Motor neuron (in vitro differentiated cells): ENCODE measurements around the gene RAB9A. TPM values are rescaled to one million over a fixed set of nuclear protein-coding genes. Genes with fewer than 3 reads are reported as not detected.

Source experiments
- ATAC-seq, 8 experiments: fragments of 200-7000 bp; cut with Tn5 transposase; replicated peaks in 6 of 8; 2 replicates each; pipeline ENCODE4 v1.8.0; 2021; ENCODE audit warnings: mild to moderate bottlenecking in 8 of 8, moderate library complexity in 8 of 8
- H3K27ac ChIP-seq, 2 donors: fragments of 250-450 bp; sonication (Bioruptor Pico); 2 replicates each; pipeline ENCODE4 v1.9.0; 2021; ENCODE audit warnings: antibody characterized with exemption in 2 of 2, mild to moderate bottlenecking in 2 of 2, moderate library complexity in 1 of 2
- H3K4me1 ChIP-seq, 2 donors: fragments of 250-450 bp; sonication (Bioruptor Pico); replicated peaks in 1 of 2; 2 replicates each; pipeline ENCODE4 v1.6.1; 2021; ENCODE audit warnings: antibody characterized with exemption in 2 of 2, mild to moderate bottlenecking in 2 of 2, moderate library complexity in 1 of 2
- H3K4me3 ChIP-seq, 5 donors: fragments of 250-450 bp; sonication (Bioruptor Pico); 2 replicates each; pipeline ENCODE4 v1.9.0; 2021; ENCODE audit warnings: antibody characterized with exemption in 5 of 5, mild to moderate bottlenecking in 5 of 5, moderate library complexity in 4 of 5
- WGBS, 10 experiments: fragments of 450-650 bp; shearing (Covaris generic); methylation state at CpG; one replicate each; pipeline ENCODE4 v1.0.0; 2022; 5-methylcytosine and 5-hydroxymethylcytosine counted together
- in situ Hi-C, 9 experiments: fragments of 400-800 bp; cut with MboI; loops; one replicate each; pipeline ENCODE4 v1.15.0; 2021; ENCODE audit warnings: low sequenced_read_pairs in 9 of 9, low pct_unique_long_range_greater_than_20kb in 2 of 9; ENCODE audit not compliant: unreplicated experiment in 9 of 9
- total RNA-seq, 8 experiments: library from RNA; unstranded; fragments of 300-600 nt; gene quantifications; 2 replicates each; pipeline versions ENCODE4 v1.2.3 to v1.2.4, GENCODE V29; 2022

RAB9A gene
- total RNA-seq, 8 experiments from 2014 or later, result 10.4 to 29.6 (median 15.0) TPM

DNA sequence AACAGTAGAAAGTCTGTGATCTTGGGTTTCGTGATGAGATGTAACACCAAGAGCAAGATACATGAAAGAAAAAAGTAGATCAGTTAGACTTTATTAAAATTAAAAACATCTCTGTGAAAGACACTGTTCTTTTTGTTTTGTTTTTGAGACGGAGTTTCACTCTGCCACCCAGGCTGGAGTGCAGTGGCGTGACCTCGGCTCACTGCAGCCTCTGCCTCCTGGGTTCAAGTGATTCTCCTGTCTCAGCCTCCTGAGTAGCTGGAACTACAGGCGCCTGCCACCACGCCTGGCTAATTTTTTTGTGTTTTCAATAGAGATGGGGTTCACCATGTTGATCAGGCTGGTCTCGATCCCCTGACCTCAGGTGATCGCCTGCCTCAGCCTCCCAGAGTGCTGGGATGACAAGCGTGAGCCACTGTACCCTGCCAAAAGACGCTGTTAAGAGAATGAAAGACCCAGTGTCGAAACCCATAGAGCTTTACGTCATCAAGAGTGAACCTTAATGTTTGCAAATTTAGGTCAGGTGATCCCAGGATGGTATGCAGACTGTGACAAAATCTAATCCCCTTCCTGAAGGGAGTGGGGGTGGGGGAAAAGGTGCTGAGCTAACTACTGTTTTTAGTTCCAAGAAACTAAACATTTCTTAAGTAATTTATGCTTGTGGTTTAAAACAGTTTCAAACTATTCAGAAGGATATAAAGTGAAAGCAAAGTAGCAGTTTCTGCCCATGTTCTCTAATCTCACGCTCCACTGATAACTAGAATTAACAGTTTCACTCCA, 53.7 kb downstream of the RAB9A start:
- no peaks in the 10 kb centered on the region for H3K4me1 ChIP-seq
- 83 to 100% (median 95%) methylated on average over 1 to 4 of the region's 13 CpGs; no CpG with 5 or more reads in 3 of the 10 experiments for WGBS, 10 experiments
- ATAC-seq, result no peak
- no peak overlapping the region for H3K4me3 ChIP-seq
- H3K27ac ChIP-seq, result no peak overlapping the region
- in situ Hi-C loops, result loop anchor here in 1 of 9 experiments (25.0 kb wide), 1 partner anchor 295 kb away; the partner anchor contains the start of gene GEMIN8

DNA sequence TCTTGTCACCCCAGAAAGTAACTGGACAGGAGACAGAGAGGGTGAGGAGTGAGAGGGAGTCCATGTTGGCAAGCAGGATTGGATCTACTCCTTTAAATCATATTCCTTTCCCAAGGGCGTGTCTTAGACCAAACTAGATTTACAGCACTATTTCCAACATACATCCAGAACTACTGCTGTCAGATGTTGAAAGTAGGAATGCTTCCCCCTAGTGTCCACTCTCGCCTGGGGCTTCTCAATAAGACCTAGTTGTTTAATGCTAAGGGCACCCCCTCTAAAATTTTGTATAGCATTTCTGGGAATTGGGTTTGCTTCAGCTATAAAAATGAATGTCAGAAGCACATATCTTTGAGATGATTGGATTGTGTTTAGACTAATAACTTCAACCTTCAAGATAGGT, 58.9 kb downstream of the RAB9A start:
- Histone ChIP-seq H3K4me1 (no peaks in the 10 kb centered on the region), H3K4me3 (no peak overlapping the region), H3K27ac (no peak overlapping the region)
- WGBS, 10 experiments, result 83 to 100% methylated on average over 1 of the region's 2 CpGs; no CpG with 5 or more reads in 8 of the 10 experiments
- in situ Hi-C loops, result loop anchor here in 1 of 9 experiments (25.0 kb wide), 1 partner anchor 289 kb away; the partner anchor contains the start of gene GEMIN8
- peak in 4 of 8 experiments; percentile 28 to 58 (median 34) for ATAC-seq

DNA sequence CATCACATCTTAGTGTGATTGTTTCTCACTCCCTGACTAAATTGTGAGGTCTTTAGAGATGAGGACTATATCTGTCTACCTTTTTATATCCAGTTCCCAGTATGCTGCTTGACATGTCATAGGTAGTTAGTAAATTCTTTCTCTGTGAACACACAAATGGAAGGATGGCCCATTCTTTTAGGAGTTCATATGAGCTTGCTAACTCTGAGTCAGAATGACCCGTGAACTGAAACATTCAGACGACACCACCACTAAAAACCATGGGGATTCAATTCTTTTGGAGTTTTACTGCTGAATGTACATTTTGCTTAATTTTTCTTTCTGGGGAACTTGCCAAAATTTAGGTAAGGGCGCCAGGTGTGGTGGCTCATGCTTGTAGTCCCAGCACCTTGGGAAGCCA, 59.6 kb downstream of the RAB9A start:
- no peak for ATAC-seq
- no peak overlapping the region for H3K27ac ChIP-seq
- no peaks in the 10 kb centered on the region for H3K4me1 ChIP-seq
- no peak overlapping the region for H3K4me3 ChIP-seq
- in situ Hi-C loops, result loop anchor here in 1 of 9 experiments (25.0 kb wide), 1 partner anchor 289 kb away; the partner anchor contains the start of gene GEMIN8
- 83 to 96% methylated on average over 2 to 3 of the region's 3 CpGs; no CpG with 5 or more reads in 8 of the 10 experiments for WGBS, 10 experiments

DNA sequence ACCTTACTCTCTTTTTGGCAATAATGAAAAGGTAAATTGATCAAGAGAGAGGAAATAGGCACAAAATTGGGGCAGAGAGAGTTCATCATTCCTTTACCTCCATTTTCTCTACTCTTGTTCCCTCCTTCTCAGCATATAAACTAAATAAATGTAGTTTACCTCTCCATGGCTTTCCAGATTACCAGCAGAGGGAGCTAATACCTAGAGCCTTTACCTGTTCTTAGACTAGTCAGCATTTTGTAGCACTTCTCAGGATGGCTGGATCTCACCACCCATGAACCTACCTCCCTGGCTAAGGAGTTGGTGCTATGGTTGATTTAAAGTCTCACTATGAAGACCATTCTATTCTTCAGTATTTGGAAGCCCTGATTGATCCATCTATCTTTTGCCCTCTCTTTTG, 61.3 kb downstream of the RAB9A start:
- peak in 2 of 8 experiments; percentile 25 to 27 for ATAC-seq

DNA sequence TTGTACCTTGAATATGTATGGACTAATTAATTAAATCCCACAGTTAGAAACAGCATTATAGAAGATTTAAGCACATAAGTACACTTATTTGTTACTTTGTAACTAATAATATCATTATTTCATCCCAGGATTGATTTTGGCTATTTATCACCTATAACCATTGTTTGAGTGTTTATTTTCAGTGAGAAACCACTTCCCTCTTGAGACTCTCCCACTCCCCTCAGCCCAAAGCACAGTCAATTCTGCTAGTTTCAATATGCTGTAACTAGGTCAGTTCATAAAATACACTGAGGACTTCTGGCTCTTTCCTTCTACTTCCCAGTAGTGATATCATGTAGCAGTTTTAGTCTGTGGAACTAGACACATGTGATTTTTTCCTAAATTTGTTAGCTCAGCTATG, 61.9 kb downstream of the RAB9A start:
- H3K4me3 ChIP-seq, result no peak overlapping the region
- no peak for ATAC-seq
- no peak overlapping the region for H3K27ac ChIP-seq
- in situ Hi-C loops, result loop anchor here in 2 of 9 experiments (25.0 kb wide), 1 partner anchor 286 kb away; the partner anchor contains the start of gene GEMIN8 (in 2 of the 2)
- no peaks in the 10 kb centered on the region for H3K4me1 ChIP-seq

More for the DNA sequence above, 61.3 kb downstream of the RAB9A start:
- H3K4me1 ChIP-seq, result no peaks in the 10 kb centered on the region
- in situ Hi-C loops, result loop anchor here in 2 of 9 experiments (25.0 kb wide), 1 partner anchor 287 kb away; the partner anchor contains the start of gene GEMIN8 (in 2 of the 2)
- H3K4me3 ChIP-seq, result no peak overlapping the region
- no peak overlapping the region for H3K27ac ChIP-seq

DNA sequence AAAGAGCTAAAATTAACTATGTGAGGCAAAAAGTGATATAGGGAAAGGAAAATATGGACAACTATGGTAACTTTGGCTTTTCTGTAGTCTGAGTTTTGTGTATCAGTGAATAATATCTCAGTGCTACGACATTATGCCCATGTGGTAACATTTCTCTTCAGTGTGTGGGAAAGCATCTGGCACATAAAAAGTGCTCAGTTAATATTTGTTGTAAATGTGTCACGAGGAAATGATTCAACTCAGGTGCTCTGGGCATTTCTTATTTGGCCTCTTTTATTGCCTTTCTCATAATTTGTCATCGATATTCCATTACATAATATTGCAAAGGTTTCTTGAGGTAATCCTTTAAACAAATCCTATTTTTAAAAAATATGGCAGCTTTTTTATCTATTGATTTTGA, 63.2 kb downstream of the RAB9A start:
- in situ Hi-C loops, result loop anchor here in 2 of 9 experiments (25.0 kb wide), 1 partner anchor 285 kb away; the partner anchor contains the start of gene GEMIN8 (in 2 of the 2)
- Histone ChIP-seq H3K4me3 (no peak overlapping the region), H3K4me1 (no peaks in the 10 kb centered on the region), H3K27ac (no peak overlapping the region)
- 20 to 100% (median 83%) methylated on average over 1 to 3 of the region's 3 CpGs; no CpG with 5 or more reads in 5 of the 10 experiments for WGBS, 10 experiments
- no peak for ATAC-seq

DNA sequence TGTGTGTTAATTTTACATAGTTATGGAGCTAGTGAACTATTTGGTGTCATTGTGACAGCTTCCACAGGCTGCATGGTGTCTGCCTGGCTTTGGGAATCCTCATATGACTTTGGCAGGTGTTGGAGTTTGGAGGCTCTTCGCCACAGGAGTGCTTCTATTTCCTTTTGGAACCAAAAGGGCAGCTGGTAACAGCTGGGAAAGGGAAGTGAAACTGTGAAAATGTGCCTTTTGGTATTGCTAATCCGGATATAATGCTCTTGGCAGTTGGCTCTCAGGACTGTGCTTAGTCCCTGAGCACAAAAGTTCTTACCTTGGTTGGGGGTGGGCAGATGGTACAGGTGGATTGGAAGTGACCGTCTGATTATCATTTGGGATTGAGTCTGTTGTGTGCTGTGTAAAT, 63.7 kb downstream of the RAB9A start:
- in situ Hi-C loops, result loop anchor here in 2 of 9 experiments (25.0 kb wide), 1 partner anchor 285 kb away; the partner anchor contains the start of gene GEMIN8 (in 2 of the 2)

DNA sequence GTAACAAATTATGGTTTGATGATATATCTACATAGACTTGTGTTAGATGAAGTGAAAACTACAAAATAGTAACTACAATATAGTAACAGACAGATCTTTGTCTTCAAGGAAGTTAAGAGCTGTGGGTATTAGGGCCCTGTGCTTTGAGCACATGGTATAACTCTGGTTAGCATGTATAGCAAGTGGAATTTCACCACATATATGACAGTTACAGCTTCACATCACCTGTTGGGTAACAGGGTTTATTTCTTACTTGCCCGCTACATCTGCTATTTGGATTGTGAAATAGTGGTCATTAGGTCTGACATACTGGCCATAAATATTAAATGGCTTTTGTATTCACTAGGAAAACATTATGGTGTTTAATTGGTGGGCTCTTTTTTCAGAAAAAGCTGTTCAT, 65.8 kb downstream of the RAB9A start:
- no peak for ATAC-seq
- in situ Hi-C loops, result loop anchor here in 2 of 9 experiments (25.0 kb wide), 1 partner anchor 283 kb away; the partner anchor contains the start of gene GEMIN8 (in 2 of the 2)
- Histone ChIP-seq H3K4me3 (no peak overlapping the region), H3K27ac (no peak overlapping the region), H3K4me1 (no peaks in the 10 kb centered on the region)
- WGBS, 10 experiments, result 78% methylated on average over 1 of the region's 1 CpG; no CpG with 5 or more reads in 9 of the 10 experiments

More for the DNA sequence above, 63.7 kb downstream of the RAB9A start:
- ATAC-seq, result no peak
- no peak overlapping the region for H3K4me3 ChIP-seq
- H3K27ac ChIP-seq, result no peak overlapping the region
- no peaks in the 10 kb centered on the region for H3K4me1 ChIP-seq
- 63 to 93% methylated on average over 1 to 3 of the region's 3 CpGs; no CpG with 5 or more reads in 8 of the 10 experiments for WGBS, 10 experiments

DNA sequence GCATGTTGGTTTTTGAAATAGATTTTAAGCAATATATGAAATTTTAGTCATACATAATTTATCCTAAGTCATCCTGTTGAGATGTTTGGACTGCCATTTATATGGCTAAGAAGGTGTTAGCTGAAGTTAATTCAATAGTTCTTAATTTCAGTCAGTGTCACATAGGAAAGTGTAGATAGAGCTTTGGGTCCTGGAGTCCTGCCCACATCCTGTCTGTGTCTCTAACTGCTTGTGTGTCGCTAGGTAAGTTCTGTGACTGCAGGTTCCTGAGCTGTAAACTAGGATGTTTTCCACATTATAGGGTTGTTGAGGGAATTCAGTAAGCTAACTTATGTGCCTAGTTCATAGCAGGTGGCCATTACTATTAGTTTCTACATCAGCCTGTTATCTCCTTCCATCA, 66.3 kb downstream of the RAB9A start:
- H3K27ac ChIP-seq, result no peak overlapping the region
- 75 to 100% (median 86%) methylated on average over 1 of the region's 1 CpG; no CpG with 5 or more reads in 7 of the 10 experiments for WGBS, 10 experiments
- in situ Hi-C loops, result loop anchor here in 2 of 9 experiments (25.0 kb wide), 1 partner anchor 282 kb away; the partner anchor contains the start of gene GEMIN8 (in 2 of the 2)
- no peak overlapping the region for H3K4me3 ChIP-seq
- H3K4me1 ChIP-seq, result no peaks in the 10 kb centered on the region
- no peak for ATAC-seq

DNA sequence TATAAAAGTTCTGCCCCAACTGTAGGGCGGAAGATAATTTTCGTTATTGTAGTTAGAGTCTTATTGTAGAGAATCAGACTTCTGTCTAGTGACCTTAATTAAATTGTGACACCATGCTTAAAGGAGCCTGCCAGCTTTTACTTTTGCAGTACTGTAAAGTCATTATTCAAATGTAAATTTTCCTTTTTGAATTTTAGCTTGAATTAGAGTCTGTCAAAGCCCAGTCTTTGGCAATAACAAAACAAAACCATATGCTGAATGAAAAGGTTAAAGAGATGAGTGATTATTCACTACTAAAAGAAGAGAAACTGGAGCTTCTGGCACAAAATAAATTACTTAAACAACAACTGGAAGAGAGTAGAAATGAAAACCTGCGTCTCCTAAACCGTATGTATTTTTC, 67.5 kb downstream of the RAB9A start:
- 78 to 100% (median 87%) methylated on average over 1 to 4 of the region's 4 CpGs; no CpG with 5 or more reads in 6 of the 10 experiments for WGBS, 10 experiments
- Histone ChIP-seq H3K27ac (no peak overlapping the region), H3K4me3 (no peak overlapping the region), H3K4me1 (no peaks in the 10 kb centered on the region)
- ATAC-seq, result no peak
- in situ Hi-C loops, result loop anchor here in 2 of 9 experiments (25.0 kb wide), 1 partner anchor 281 kb away; the partner anchor contains the start of gene GEMIN8 (in 2 of the 2)

DNA sequence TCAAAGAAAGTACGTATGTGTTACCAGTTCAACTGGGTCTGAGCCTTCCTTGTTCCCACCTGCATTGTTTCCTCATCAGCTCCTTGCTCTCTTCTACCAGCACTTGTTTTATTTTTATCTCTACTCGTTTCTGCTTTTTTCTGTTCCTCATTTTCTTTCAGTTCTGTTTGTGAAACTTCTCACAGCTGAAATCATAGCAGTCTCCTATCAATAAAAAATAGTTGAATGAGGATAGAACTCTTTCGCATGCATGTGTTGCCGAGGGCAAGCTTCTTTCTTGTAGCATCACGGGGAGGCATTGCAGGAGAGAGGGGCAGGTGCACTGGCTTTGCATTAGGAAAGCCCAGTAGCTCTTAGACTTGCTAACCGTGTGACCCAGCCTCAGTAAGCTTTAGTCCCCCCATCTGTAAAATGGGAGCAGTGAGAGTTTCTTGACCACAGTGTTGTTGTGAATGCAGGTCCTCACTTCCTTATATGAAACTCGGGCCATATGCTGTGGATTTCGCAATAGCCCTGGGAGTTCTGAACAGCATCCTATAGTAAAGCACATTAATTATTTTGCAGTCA, 70.3 kb downstream of the RAB9A start:
- in situ Hi-C loops, result loop anchor here in 2 of 9 experiments (25.0 kb wide), 1 partner anchor 278 kb away; the partner anchor contains the start of gene GEMIN8 (in 2 of the 2)
- Histone ChIP-seq H3K4me3 (no peak overlapping the region), H3K27ac (no peak overlapping the region), H3K4me1 (peaks cover 0 to 7% of the 10 kb centered on the region in 2 donors)
- no peak for ATAC-seq
- 60 to 100% (median 89%) methylated on average over 1 to 8 of the region's 8 CpGs; no CpG with 5 or more reads in 2 of the 10 experiments for WGBS, 10 experiments
